NCI-H69 (cell line): ENCODE measurements around the gene RFC1.
"Not testable (repeated sequence)": the region's sequence is repeated elsewhere in the genome, so short reads cannot be mapped to it uniquely, and the experiment has no call there.

Experiments used
- DNase-seq: peaks from one replicate; lab custom pipeline; 2025; lab: John Stamatoyannopoulos, UW

The RFC1 gene, protein sequence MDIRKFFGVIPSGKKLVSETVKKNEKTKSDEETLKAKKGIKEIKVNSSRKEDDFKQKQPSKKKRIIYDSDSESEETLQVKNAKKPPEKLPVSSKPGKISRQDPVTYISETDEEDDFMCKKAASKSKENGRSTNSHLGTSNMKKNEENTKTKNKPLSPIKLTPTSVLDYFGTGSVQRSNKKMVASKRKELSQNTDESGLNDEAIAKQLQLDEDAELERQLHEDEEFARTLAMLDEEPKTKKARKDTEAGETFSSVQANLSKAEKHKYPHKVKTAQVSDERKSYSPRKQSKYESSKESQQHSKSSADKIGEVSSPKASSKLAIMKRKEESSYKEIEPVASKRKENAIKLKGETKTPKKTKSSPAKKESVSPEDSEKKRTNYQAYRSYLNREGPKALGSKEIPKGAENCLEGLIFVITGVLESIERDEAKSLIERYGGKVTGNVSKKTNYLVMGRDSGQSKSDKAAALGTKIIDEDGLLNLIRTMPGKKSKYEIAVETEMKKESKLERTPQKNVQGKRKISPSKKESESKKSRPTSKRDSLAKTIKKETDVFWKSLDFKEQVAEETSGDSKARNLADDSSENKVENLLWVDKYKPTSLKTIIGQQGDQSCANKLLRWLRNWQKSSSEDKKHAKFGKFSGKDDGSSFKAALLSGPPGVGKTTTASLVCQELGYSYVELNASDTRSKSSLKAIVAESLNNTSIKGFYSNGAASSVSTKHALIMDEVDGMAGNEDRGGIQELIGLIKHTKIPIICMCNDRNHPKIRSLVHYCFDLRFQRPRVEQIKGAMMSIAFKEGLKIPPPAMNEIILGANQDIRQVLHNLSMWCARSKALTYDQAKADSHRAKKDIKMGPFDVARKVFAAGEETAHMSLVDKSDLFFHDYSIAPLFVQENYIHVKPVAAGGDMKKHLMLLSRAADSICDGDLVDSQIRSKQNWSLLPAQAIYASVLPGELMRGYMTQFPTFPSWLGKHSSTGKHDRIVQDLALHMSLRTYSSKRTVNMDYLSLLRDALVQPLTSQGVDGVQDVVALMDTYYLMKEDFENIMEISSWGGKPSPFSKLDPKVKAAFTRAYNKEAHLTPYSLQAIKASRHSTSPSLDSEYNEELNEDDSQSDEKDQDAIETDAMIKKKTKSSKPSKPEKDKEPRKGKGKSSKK

DNA sequence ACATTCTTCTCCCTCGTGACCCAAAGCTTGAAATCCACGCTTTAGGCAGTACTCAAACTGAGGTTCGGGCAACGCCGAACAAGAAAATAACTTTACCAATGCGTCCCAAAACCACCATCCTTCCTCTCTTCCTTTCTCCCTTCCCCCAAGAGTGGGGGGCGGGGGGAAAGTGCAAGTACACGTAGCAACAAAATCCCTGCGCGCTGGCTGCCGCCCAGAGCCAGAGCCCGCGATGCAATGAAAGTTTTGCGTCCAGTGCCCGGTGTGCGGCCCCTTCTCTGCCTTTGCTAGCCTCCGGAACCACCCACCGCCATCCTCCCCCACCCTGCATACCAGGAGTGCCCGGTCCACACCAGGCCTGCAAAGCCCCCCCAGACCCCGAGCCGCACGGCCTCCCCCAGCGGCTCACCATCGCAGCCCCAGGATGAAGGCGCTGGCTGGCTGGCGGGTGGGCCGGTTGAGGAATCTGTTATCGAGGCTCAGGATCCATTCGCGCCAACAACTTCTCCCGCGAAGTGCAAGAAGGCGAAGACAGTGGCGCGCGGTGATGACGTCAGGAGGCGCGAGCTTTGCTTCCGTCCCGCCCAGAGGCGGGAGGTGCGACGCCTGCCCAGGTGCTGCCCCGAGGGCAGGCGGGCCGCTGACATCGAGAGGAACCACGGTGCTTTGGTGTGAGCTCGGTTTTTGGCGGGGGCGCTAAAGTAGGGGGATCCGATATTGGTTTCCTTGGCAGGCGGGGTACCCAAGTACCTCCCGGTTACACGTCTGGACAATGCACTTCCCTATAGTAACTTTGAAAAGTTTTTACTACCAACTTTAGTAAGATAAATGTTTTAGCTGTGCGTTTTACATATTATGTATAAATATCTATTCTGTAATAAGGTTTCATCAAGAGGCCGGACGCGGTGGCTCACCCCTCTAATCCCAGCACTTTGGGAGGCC, at the start of gene RFC1:
RFC1 (minus strand) TSS at position 533 of the 942 bp plus-strand sequence; CDS start at position 412, 121 bp downstream.
- peak; percentile 94 for DNase-seq

DNA sequence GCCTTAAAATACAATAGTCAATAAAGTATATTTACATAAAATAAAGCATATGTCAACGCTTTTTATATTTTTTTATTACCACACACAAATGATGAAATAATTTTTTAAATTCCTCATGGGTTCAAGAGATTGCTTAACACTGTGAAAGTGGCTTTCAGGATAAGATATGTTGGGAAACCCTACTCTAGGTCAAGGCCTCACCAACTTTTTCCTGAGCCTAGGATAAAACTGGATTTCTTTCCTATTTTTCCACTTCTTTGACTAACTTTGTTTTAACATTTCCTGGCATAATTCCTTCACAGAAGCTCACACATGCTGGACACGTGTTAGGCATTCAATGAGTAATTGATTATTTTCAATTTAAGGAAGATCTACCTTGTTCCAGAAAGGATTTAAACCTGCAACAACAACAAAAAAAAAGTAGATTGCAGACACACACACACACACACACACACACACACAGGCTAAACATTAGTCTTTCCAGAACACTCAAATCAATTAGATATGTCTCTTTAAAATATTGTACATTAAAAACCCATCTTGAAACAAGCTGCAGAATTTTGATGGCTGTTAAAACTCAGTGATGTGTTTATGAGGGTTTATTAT, 49.6 kb upstream of the RFC1 start:
- DNase-seq, result no peak

DNA sequence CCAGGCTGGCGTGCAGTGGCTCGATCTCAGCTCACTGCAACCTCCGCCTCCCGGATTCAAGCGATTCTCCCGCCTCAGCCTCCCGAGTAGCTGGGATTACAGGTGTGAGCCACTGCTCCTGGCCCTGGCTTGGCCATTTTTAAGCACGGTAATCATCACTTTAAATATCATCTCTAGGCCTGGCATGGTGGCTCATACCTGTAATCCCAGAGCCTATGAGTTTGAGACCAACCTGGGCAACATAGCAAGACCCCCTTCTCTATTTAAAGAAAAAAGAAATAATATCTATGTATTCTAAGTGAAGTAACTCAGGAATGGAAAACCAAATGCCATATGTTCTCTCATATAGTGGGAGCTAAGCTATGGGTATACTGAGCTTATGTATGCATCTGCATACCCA, 45.4 kb upstream of the RFC1 start:
- DNase-seq, result not testable (repeated sequence)

DNA sequence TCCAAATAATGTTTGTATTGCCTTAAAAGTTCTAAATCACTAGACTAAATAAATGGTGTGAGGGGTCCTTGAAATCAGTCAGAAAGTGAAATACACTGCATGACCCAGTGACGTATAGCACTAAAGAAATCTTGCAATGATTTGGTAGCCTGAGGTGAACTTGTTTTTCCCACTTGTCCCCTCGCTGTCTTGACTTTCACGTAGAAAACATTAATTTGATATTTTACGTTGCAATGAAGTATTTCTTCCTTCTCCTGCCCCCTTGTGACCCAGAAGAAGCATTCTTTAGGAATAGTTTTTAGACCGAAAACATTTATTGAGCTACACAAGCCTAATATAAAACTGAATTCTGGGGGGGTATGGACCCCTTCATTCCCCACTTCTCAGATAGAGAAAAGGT, 44.3 kb upstream of the RFC1 start:
- no peak for DNase-seq

DNA sequence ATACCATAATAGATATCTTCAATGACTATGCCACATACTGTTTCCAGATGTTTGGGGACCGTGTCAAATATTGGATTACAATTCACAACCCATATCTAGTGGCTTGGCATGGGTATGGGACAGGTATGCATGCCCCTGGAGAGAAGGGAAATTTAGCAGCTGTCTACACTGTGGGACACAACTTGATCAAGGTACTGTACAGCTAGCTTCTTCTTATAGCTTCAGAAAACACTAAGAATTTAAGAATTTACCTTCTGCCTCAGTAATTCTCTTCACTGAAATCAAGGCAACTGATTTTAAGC, 41.4 kb upstream of the RFC1 start:
- no peak for DNase-seq

DNA sequence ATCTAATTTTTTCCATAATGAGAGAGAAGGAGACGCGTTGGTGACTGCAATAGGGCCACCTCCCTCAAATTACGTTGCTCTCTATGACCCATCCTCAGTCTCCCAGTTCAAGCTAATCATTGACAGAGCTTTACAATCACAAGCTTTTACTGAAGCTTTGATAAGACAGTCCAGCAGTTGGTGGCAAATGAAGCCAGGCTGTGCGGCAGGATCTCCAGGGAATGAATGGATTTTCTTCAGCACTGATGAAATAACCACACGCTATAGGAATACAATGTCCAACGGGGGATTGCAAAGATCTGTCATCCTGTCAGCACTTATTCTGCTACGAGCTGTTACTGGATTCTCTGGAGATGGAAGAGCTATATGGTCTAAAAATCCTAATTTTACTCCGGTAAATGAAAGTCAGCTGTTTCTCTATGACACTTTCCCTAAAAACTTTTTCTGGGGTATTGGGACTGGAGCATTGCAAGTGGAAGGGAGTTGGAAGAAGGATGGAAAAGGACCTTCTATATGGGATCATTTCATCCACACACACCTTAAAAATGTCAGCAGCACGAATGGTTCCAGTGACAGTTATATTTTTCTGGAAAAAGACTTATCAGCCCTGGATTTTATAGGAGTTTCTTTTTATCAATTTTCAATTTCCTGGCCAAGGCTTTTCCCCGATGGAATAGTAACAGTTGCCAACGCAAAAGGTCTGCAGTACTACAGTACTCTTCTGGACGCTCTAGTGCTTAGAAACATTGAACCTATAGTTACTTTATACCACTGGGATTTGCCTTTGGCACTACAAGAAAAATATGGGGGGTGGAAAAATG, 40.8 kb upstream of the RFC1 start, which contains the start of gene KLB:
KLB (plus strand) TSS at position 168 of the 821 bp plus-strand sequence; CDS start at position 188, 20 bp downstream.
- no peak for DNase-seq

DNA sequence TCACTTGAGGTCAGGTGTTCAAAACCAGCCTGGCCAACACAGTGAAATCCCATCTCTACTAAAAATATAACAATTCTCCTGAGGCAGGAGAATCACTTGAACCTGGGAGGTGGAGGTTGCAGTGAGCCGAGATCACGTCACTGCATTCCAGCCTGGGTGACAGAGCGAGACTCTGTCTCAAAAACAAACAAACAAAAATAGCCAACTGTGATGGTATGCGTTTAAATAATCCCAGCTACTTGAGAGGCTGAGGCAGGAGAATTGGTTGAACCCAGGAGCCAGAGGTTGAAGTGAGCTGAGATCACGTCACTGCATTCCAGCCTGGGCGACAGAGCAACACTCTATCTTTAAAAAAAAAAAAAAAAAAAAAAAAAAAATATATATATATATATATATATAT, 35.5 kb upstream of the RFC1 start:
- not testable (repeated sequence) for DNase-seq

DNA sequence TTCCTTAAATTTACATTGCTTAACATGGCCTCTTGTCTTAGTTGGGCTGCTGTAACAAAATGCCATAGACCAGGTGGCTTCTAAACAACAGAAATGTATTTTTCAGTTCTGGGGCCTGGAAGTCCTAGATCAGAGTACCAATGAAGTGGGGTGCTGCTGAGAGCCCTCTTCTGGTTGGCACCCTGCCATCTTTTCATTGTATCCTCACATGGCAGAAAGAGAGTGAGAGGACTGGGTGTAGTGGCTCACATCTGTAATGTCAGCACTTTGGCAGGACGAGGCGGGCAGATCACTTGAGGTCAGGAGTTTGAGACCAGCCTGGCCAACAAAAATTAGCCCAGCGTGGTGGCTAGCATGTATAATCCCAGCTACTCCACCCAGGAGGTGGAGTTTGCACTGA, 28.5 kb upstream of the RFC1 start:
- DNase-seq, result no peak

DNA sequence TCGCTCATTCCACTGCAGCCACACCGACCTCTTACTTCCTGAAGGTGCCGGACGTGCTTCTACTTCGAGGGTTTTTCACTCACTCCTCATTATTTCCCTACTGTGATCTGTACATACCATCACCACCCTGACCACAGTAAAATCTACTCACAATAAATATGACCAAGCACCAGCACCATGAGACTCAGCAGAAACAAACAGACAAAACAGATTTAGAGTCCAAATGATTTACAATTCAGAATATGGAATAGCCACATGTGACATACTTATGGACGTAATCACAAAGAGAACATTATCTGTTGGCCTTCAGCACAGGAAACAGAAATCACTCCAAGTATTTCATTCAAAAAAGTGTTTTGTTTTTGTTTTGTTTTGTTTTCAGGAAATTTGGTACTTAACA, 24.4 kb upstream of the RFC1 start:
- no peak for DNase-seq

DNA sequence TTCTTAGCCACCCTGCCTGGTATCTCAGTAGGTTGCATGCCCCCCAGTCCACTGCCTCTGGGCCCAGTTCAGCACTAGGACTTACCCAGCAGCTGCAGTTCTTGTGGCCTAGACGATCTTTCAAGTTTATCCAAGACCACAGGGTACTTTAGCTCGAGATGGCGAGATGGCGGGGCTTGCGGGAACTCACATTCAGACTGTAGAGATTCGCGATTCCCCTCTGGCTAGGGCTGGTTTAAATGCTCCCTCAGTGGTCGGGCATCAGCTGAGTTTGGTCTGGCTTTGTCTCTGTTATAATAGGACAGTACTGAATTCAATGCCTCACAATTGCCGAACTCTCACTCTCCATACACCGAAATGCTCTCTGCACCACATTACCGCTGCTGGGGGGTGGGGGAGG, 18.4 kb upstream of the RFC1 start:
- no peak for DNase-seq

DNA sequence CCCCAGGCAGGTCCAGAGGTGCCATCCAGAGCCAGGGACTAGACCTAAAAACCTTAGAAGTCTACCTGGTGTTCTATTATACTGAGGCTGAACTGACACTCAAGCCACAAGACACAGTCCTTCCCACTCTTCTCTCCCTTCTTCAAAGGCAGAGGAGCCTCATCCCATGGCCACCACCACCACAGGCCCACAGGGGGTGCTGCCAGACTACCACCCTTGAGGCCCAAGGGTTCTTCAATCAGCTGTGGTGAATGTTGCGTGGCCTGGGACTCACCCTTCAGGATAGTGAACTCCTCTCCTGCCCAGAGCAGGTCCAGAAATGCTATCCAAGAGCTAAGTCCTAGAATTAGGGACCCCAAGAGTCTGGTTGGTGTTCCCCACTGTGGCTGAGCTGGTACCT, 17.5 kb upstream of the RFC1 start:
- DNase-seq, result no peak

DNA sequence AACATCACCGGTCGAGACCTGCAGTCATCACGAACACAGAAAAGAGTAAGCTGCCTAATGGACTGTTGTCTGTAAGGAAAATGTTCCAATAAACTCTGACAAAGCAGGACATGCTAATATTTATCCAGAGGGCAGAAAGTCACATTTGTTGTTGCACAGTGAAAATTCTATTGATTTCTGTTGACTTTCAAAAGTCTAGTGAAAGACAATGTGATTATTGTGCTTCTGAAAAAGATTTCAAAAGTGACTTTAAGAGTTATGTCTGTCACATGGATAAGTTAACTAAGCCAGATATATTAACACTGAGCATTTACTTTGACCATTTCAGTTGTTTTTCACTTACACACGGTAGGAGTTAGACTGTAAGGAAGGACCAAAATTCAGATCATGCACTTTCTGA, 9.3 kb upstream of the RFC1 start:
- no peak for DNase-seq

DNA sequence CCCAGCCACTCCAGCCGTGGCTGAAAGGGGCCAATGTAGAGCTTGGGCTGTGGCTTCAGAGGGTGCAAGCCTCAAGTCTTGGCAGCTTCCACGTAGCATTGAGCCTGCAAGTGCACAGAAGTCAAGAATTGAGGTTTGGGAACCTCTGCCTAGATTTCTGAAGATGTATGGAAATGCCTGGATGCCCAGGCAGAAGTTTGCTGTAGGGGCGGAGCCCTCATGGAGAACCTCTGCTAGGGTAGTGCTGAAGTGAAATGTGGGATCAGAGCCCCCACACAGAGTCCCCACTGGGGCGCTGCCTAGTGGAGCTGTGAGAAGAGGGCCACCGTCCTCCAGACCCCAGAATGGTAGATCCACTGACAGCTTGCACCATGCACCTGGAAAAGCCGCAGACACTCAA, 5.0 kb upstream of the RFC1 start:
- DNase-seq, result not testable (repeated sequence)

DNA sequence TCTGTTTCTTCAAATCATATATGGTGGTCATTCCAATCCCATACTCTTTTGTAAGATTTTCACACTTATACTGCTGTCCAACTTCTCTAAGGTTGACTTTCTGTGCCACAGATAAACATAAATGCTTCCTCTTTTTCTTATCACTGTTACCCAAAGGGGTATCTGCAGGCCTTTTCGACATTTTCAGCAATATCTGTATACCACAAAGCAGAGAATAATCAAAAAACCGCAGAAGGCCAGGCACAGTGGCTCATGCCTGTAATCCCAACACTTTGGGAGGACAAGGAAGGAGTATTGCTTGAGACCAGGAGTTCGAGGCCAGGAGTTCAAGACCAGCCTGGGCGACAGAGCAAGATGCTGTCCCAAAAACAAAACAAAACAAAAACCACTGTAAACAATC, 3.1 kb upstream of the RFC1 start:
- no peak for DNase-seq

DNA sequence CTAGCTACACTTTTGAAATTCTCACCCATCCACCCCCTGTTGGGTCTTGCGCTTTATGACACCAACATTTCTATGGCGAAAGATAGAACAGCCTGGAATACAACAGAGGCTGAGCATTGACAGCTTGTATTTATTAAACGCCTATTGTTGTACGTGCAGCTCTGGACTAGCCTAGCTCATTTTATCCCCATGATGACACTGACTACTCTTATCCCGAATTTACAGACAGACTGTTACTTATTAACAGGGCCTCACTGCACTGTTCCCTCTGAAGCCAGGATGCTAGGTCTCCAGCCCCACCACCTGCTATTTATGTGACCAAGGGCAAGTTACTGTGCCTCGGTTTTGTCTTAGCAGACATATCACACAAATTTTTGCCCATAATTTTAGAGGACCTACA, 1.0 kb upstream of the RFC1 start:
- DNase-seq, result no peak

DNA sequence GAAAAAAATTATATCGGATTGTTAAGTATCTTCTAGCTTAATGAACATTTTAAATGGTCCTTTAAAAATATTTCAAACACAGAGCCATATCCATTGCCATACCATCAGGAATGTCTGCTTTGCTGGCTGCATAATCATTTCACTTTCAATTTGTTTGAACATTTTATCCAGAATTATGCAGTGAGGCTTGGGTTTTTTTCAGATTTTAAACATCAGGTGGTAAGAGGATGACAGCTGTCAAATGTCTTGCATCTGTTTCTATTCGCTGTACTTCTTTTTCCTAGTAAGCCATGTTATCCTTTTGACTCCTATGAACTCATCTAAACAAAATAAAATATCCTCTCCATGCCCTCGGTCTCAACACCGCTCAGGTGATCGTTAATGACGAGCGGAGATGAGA, 802 bp downstream of the RFC1 start:
- no peak for DNase-seq

DNA sequence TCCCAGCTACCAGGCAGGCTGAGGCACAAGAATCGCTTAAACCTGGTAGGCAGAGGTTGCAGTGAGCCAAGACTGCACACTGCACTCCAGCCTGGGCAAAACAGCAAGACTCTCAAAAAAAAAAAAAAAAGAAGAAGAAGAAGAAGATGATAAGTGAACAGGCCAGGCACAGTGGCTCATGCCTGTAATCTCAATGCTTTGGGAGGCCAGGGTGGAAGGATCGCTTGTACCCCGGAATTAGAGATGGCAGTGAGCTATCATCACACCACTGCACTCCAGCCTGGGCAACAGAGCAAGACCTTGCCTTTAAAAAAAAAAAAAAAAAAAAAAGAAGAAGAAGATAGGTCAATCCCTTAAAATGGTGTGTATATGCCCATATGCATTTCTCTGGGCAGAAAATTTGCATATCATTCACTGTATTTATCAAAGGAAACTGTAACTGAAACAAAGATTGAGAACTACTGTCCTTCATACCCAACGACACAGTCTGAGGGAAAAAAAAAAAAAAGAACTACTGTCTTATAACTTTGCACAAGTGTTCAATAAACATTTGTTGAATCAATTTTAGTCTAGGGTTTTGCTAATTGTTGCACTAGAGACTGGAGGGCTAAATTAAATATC, 2.3 kb downstream of the RFC1 start:
- no peak for DNase-seq

DNA sequence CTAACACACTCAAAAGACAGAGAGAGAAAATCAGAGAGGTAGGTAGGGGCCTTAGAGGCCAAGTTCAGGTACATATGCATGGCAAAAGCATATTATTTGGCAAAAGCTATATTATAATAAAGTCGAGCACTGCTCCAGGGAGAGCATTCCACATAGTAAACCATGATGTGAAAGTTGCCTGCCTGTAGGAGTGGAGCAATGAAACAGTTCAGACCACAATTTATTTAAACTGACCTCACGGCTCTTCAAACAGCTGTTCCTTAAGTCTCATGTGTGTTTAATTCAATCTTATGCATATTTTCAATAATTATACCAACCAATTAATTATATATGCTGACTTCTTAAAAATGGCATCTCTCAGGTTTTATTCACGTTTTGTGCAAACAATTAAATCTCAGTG, 3.3 kb downstream of the RFC1 start:
- DNase-seq, result no peak

DNA sequence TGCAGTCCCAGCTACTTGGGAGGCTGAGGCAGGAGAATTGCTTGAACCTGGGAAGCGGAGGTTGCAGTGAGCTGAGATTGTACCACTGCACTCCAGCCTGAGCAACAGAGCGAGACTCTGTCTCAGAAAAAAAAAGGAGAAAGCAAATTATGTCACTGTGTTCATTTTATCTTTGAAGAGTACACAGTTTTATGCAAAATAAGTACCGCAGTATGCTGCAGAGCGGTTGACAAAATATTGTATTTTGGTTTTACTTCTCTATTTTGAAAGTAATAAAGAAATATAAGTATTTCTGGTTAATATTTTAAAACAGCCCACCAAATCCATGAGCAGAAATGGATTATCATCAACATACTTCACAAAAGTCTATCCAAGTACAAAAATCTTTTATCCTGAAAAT, 5.6 kb downstream of the RFC1 start:
- DNase-seq, result not testable (repeated sequence)

DNA sequence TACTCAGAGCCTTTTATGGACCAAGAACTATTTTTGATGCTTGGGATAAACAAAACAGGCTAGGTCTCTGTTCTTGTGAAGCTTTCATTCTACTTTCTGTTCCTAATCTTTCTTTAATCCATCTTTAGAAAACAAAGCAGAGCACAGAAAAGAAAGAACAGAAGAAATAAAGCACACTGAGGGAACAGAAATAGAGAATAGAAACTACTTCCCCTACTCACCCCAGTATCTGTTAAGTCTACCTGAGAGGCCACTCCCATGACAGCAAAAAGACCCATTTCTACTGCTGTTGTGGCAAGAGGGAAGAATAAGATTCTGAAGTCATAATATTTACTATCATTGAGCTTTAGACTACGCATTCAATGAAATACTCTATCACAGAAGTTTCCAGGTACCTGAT, 9.2 kb downstream of the RFC1 start:
- DNase-seq, result no peak
